OCI-LY3 (cell line): ENCODE data around the gene PCDH8.

ENCODE experiments used
- H2AFZ ChIP-seq: fragments of 200-600, 300-600 bp; shearing (Covaris generic); 2 replicates; pipeline ENCODE4 v1.6.0; 2014; ENCODE audit warnings: antibody characterized with exemption, low read depth, low read length
- H3K27ac ChIP-seq: fragments of 200-600, 300-600 bp; sonication (generic); 2 replicates; pipeline ENCODE4 v1.5.1; 2014; ENCODE audit warnings: mild to moderate bottlenecking, low read length, moderate library complexity, mixed read lengths
- H3K27me3 ChIP-seq: fragments of 200-600, 300-600 bp; sonication (generic); 2 replicates; pipeline ENCODE4 v1.6.1; 2014; ENCODE audit warnings: low read depth, low read length, mixed read lengths
- H3K36me3 ChIP-seq: fragments of 200-600, 300-600 bp; sonication (generic); replicated peaks from 2 replicates; pipeline ENCODE3; 2014; ENCODE audit warnings: low read depth, low read length, mixed read lengths
- H3K4me1 ChIP-seq: fragments of 300-600, 200-600 bp; sonication (generic); 2 replicates; pipeline ENCODE4 v1.6.1; 2014; ENCODE audit warnings: low read length, mixed read lengths
- H3K4me2 ChIP-seq: fragments of 200-600, 300-600 bp; sonication (generic); 2 replicates; pipeline ENCODE4 v1.6.1; 2014; ENCODE audit warnings: low read length, mixed read lengths
- H3K4me3 ChIP-seq: fragments of 300-600, 200-600 bp; sonication (generic); 2 replicates; pipeline ENCODE4 v1.5.1; 2014; ENCODE audit warnings: antibody characterized with exemption, mild to moderate bottlenecking, low read length, moderate library complexity
- H3K79me2 ChIP-seq: fragments of 300-600, 200-600 bp; shearing (Covaris generic); 2 replicates; pipeline ENCODE4 v1.6.1; 2014; ENCODE audit warnings: mild to moderate bottlenecking, low read length, mixed read lengths
- H3K9ac ChIP-seq: fragments of 300-600, 200-600 bp; shearing (Covaris generic); 2 replicates; pipeline ENCODE4 v1.6.0; 2014; ENCODE audit warnings: mild to moderate bottlenecking, low read length, moderate library complexity
- H3K9me3 ChIP-seq: fragments of 200-600, 300-600 bp; shearing (Covaris generic); 2 replicates; pipeline ENCODE4 v1.6.1; 2014; ENCODE audit warnings: low read length, mixed read lengths; ENCODE audit not compliant: insufficient read depth
- H4K20me1 ChIP-seq: fragments of 200-600, 300-600 bp; sonication (generic); 2 replicates; pipeline ENCODE4 v1.6.1; 2016; ENCODE audit warnings: low read length, mixed read lengths; ENCODE audit not compliant: insufficient read depth
- EZH2phosphoT487 ChIP-seq: fragments of 200-600 bp; shearing (Covaris generic); IDR thresholded peaks from 2 replicates; pipeline ENCODE4 v1.6.1; 2018; ENCODE audit warnings: antibody characterized with exemption, mixed run types, low read depth
- TF ChIP-seq, protein P1 (sequence below): fragments of 200-600, 300-600 bp; sonication (generic); IDR thresholded peaks from 2 replicates; pipeline ENCODE4 v1.5.1; 2014; ENCODE audit warnings: antibody characterized with exemption, low read length, low read depth

The PCDH8 gene

GRCh38 chr13:52850396-52851136 is 2.1 kb upstream of the PCDH8 start:
- Histone ChIP-seq H3K36me3 (no peaks in the 10 kb centered on the region), H3K27me3 (no peaks in the 10 kb centered on the region), H3K4me3 (no peak overlapping the region), H3K4me2 (no peak overlapping the region), H4K20me1 (no peaks in the 10 kb centered on the region), H3K27ac (no peak overlapping the region), H3K9me3 (no peaks in the 10 kb centered on the region), H2AFZ (no peak overlapping the region), H3K79me2 (no peaks in the 10 kb centered on the region), H3K4me1 (peaks cover 5% of the 10 kb centered on the region; the same call in 1 of the 2 replicates), H3K9ac (no peak overlapping the region)
- TF ChIP-seq, protein P1, sequence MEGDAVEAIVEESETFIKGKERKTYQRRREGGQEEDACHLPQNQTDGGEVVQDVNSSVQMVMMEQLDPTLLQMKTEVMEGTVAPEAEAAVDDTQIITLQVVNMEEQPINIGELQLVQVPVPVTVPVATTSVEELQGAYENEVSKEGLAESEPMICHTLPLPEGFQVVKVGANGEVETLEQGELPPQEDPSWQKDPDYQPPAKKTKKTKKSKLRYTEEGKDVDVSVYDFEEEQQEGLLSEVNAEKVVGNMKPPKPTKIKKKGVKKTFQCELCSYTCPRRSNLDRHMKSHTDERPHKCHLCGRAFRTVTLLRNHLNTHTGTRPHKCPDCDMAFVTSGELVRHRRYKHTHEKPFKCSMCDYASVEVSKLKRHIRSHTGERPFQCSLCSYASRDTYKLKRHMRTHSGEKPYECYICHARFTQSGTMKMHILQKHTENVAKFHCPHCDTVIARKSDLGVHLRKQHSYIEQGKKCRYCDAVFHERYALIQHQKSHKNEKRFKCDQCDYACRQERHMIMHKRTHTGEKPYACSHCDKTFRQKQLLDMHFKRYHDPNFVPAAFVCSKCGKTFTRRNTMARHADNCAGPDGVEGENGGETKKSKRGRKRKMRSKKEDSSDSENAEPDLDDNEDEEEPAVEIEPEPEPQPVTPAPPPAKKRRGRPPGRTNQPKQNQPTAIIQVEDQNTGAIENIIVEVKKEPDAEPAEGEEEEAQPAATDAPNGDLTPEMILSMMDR = peak; percentile 12; the same call in 1 of the 2 replicates
- TF ChIP-seq EZH2phosphoT487 = no peak

GRCh38 chr13:52850072-52850395 is 1.6 kb upstream of the PCDH8 start:
- Histone ChIP-seq H2AFZ (no peak overlapping the region), H3K27ac (no peak overlapping the region), H3K36me3 (no peaks in the 10 kb centered on the region), H3K9me3 (no peaks in the 10 kb centered on the region), H3K79me2 (no peaks in the 10 kb centered on the region), H4K20me1 (no peaks in the 10 kb centered on the region), H3K4me1 (no peaks in the 10 kb centered on the region), H3K9ac (no peak overlapping the region), H3K27me3 (no peaks in the 10 kb centered on the region), H3K4me2 (no peak overlapping the region), H3K4me3 (no peak overlapping the region)
- TF ChIP-seq, protein P1 = no peak
- no peak for TF ChIP-seq EZH2phosphoT487

GRCh38 chr13:52849291-52850071 is 1.0 kb upstream of the PCDH8 start:
- no peak overlapping the region for H2AFZ ChIP-seq
- H4K20me1 ChIP-seq = no peaks in the 10 kb centered on the region
- TF ChIP-seq, protein P1 = no peak
- no peak for TF ChIP-seq EZH2phosphoT487
- no peak overlapping the region for H3K4me2 ChIP-seq
- H3K36me3 ChIP-seq = no peaks in the 10 kb centered on the region
- H3K27me3 ChIP-seq = no peaks in the 10 kb centered on the region
- H3K9ac ChIP-seq = no peak overlapping the region
- H3K4me1 ChIP-seq = no peaks in the 10 kb centered on the region
- no peak overlapping the region for H3K4me3 ChIP-seq
- no peaks in the 10 kb centered on the region for H3K9me3 ChIP-seq
- no peaks in the 10 kb centered on the region for H3K79me2 ChIP-seq
- H3K27ac ChIP-seq = no peak overlapping the region

DNA sequence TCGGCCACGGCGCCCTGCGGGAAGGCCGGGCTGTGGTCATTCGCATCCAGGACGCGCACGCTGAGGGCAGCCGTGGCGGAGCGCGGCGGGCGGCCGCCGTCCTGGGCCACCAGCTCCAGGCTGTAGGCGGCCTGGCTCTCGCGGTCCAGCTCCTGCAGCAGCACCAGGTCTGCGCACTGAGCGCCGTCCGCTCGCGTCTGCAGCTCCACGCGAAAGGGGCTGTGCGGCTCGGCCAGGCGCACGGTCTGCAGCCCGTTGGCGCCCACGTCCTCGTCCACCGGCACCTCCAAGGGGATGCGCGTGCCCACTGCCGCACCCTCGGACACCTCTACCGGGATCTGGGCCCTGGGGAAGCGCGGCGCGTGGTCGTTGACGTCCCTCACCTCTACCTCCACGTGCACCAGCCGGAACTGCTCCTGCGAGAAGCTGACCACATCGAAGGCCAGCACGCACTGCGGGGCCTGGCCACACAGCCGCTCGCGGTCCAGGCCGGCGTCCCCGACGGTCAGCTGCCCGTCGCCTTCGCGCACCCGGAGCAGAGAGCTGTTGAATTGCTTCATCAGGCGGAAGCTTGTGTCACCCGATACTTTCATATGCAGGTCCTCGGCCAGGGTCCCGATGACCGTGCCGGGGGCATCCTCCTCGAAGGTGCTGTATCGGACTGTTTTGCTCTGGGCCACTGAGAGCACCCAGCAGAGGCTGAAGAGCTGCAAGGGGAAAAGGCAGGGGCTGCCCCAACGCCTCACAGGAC is 583 bp downstream of the PCDH8 start:
- Histone ChIP-seq H2AFZ (no peak overlapping the region), H4K20me1 (no peaks in the 10 kb centered on the region), H3K4me2 (no peak overlapping the region), H3K4me1 (no peaks in the 10 kb centered on the region), H3K9ac (no peak overlapping the region), H3K36me3 (no peaks in the 10 kb centered on the region), H3K79me2 (no peaks in the 10 kb centered on the region), H3K4me3 (no peak overlapping the region), H3K27me3 (no peaks in the 10 kb centered on the region), H3K9me3 (no peaks in the 10 kb centered on the region), H3K27ac (no peak overlapping the region)
- no peak for TF ChIP-seq EZH2phosphoT487
- TF ChIP-seq, protein P1 = no peak
